Natural killer cell treated with Interleukin-12 subunit alpha and Interleukin-12 subunit beta and Interleukin-15 and Interleukin-18, amount 100 ng/mL, for 72 hours (primary cell): ENCODE results near the gene PWWP2B. TPM values are rescaled to one million over a fixed set of nuclear protein-coding genes. Genes with fewer than 3 reads are reported as not detected.
A peak's percentile ranks its signal among the peaks of the same experiment; 100 is the strongest.

Experiments
- ATAC-seq, 2 donors: fragments of 150-1000 bp; cut with Tn5 transposase in 1 of 2; sonication (Bioruptor Pico), chemical (Tn5 transposase) in 1 of 2; 2 replicates each; pipeline ENCODE4 v1.10.0; 2021
- DNase-seq: peaks from one replicate; pipeline ENCODE4 v3.0.0; 2022; ENCODE audit warnings: low spot score
- H3K27ac Mint-ChIP-seq, 2 donors: 1 replicate in 1 of 2; 2 replicates in 1 of 2; pipeline ENCODE4 v1.8.0; 2022; ENCODE audit warnings: mixed read lengths in 2 of 2, mild to moderate bottlenecking in 1 of 2, moderate library complexity in 1 of 2
- H3K27me3 Mint-ChIP-seq, 2 donors: 1 replicate in 1 of 2; 2 replicates in 1 of 2; pipeline ENCODE4 v1.8.0; 2022; ENCODE audit warnings: mixed read lengths in 2 of 2
- H3K36me3 Mint-ChIP-seq: one replicate; pipeline ENCODE4 v1.8.0; 2022; ENCODE audit warnings: mixed read lengths
- H3K4me1 Mint-ChIP-seq, 2 donors: 1 replicate in 1 of 2; 2 replicates in 1 of 2; pipeline ENCODE4 v1.8.0; 2022; ENCODE audit warnings: low read depth in 2 of 2, mixed read lengths in 2 of 2, mild to moderate bottlenecking in 1 of 2
- H3K4me3 Mint-ChIP-seq: one replicate; pipeline ENCODE4 v1.8.0; 2022; ENCODE audit warnings: mixed read lengths
- H3K9me3 Mint-ChIP-seq: 2 replicates; pipeline ENCODE4 v1.8.0; 2022; ENCODE audit warnings: mixed read lengths
- total RNA-seq, 2 donors: library from RNA; stranded (reverse); gene quantifications; one replicate each; pipeline ENCODE4 v1.2.3, GENCODE V29; 2022

Gene PWWP2B
- total RNA-seq, 2 donors from 2014 or later = 15.2 to 17.9 TPM

GRCh38 chr10:132389433-132390169 lies 7.4 kb upstream of the PWWP2B start:
- Mint-ChIP-seq H3K27me3 (no peaks in the 10 kb centered on the region), H3K4me3 (no peak overlapping the region), H3K27ac (no peak overlapping the region), H3K36me3 (peaks cover 6% of the 10 kb centered on the region), H3K4me1 (peaks cover 13 to 39% of the 10 kb centered on the region in 2 donors), H3K9me3 (peaks cover 9% of the 10 kb centered on the region)
- ATAC-seq = no peak
- peak; percentile 41 for DNase-seq

GRCh38 chr10:132390170-132390920 lies 6.7 kb upstream of the PWWP2B start:
- DNase-seq = no peak
- Mint-ChIP-seq H3K4me3 (no peak overlapping the region), H3K4me1 (peaks cover 12 to 36% of the 10 kb centered on the region in 2 donors), H3K27me3 (no peaks in the 10 kb centered on the region), H3K27ac (no peak overlapping the region), H3K9me3 (peaks cover 9% of the 10 kb centered on the region), H3K36me3 (peaks cover 6% of the 10 kb centered on the region)
- no peak for ATAC-seq

- Mint-ChIP-seq H3K36me3 (peaks cover 6% of the 10 kb centered on the region), H3K4me3 (no peak overlapping the region), H3K4me1 (peaks cover 12 to 32% of the 10 kb centered on the region in 2 donors), H3K27me3 (no peaks in the 10 kb centered on the region), H3K27ac (no peak overlapping the region), H3K9me3 (peaks cover 9% of the 10 kb centered on the region)
- no peak for DNase-seq
- no peak for ATAC-seq
Measured at GRCh38 chr10:132390921-132391675, 5.9 kb upstream of the PWWP2B start.

GRCh38 chr10:132391676-132392020 lies 5.4 kb upstream of the PWWP2B start:
- no peaks in the 10 kb centered on the region for H3K27me3 Mint-ChIP-seq
- H3K9me3 Mint-ChIP-seq = peaks cover 9% of the 10 kb centered on the region
- H3K27ac Mint-ChIP-seq = peak overlapping the region in 1 of 2 donors; percentile 22
- no peak for ATAC-seq
- H3K4me1 Mint-ChIP-seq = peaks cover 12 to 32% of the 10 kb centered on the region in 2 donors
- H3K36me3 Mint-ChIP-seq = peaks cover 6% of the 10 kb centered on the region
- DNase-seq = no peak
- no peak overlapping the region for H3K4me3 Mint-ChIP-seq

- no peak for DNase-seq
- Mint-ChIP-seq H3K4me3 (no peak overlapping the region), H3K27ac (peak overlapping the region; percentile 22 to 51)
Measured at GRCh38 chr10:132392184-132392800, 4.7 kb upstream of the PWWP2B start.

GRCh38 chr10:132392811-132393694 lies 3.9 kb upstream of the PWWP2B start:
- H3K27me3 Mint-ChIP-seq = no peaks in the 10 kb centered on the region
- H3K27ac Mint-ChIP-seq = peak overlapping the region; percentile 22 to 51
- peaks cover 12 to 30% of the 10 kb centered on the region in 2 donors for H3K4me1 Mint-ChIP-seq
- no peak overlapping the region for H3K4me3 Mint-ChIP-seq
- H3K36me3 Mint-ChIP-seq = peaks cover 6% of the 10 kb centered on the region
- H3K9me3 Mint-ChIP-seq = peaks cover 9% of the 10 kb centered on the region
- ATAC-seq (no peak), DNase-seq (no peak)

More at GRCh38 chr10:132392184-132392800, 4.7 kb upstream of the PWWP2B start:
- no peaks in the 10 kb centered on the region for H3K27me3 Mint-ChIP-seq
- ATAC-seq = no peak
- H3K9me3 Mint-ChIP-seq = peaks cover 9% of the 10 kb centered on the region
- H3K36me3 Mint-ChIP-seq = peaks cover 6% of the 10 kb centered on the region
- H3K4me1 Mint-ChIP-seq = peaks cover 12 to 32% of the 10 kb centered on the region in 2 donors

GRCh38 chr10:132393695-132394181 lies 3.3 kb upstream of the PWWP2B start:
- no peak overlapping the region for H3K4me3 Mint-ChIP-seq
- H3K27me3 Mint-ChIP-seq = no peaks in the 10 kb centered on the region
- peaks cover 9% of the 10 kb centered on the region for H3K9me3 Mint-ChIP-seq
- peak overlapping the region in 1 of 2 donors; percentile 43 for H3K27ac Mint-ChIP-seq
- DNase-seq = no peak
- ATAC-seq = no peak
- H3K4me1 Mint-ChIP-seq = peaks cover 12 to 32% of the 10 kb centered on the region in 2 donors
- peaks cover 6% of the 10 kb centered on the region for H3K36me3 Mint-ChIP-seq

- Mint-ChIP-seq H3K27ac (peak overlapping the region in 1 of 2 donors; percentile 43), H3K36me3 (peaks cover 6% of the 10 kb centered on the region), H3K27me3 (no peaks in the 10 kb centered on the region), H3K4me1 (peaks cover 12 to 31% of the 10 kb centered on the region in 2 donors), H3K9me3 (peaks cover 9% of the 10 kb centered on the region), H3K4me3 (peak overlapping the region; percentile 37)
- no peak for ATAC-seq
- DNase-seq = no peak
Measured at GRCh38 chr10:132394201-132394811, 2.7 kb upstream of the PWWP2B start.

- Mint-ChIP-seq H3K27ac (peak overlapping the region in 1 of 2 donors; percentile 10), H3K4me1 (peaks cover 12 to 32% of the 10 kb centered on the region in 2 donors), H3K4me3 (peak overlapping the region; percentile 37), H3K36me3 (peaks cover 6% of the 10 kb centered on the region), H3K27me3 (no peaks in the 10 kb centered on the region), H3K9me3 (peaks cover 9% of the 10 kb centered on the region)
- DNase-seq (no peak), ATAC-seq (no peak)
Measured at GRCh38 chr10:132394936-132395703, 1.9 kb upstream of the PWWP2B start.

- H3K27ac Mint-ChIP-seq = no peak overlapping the region
- H3K27me3 Mint-ChIP-seq = no peaks in the 10 kb centered on the region
- peaks cover 6% of the 10 kb centered on the region for H3K36me3 Mint-ChIP-seq
- no peak overlapping the region for H3K4me3 Mint-ChIP-seq
- ATAC-seq = peak; percentile 43 to 51
- peaks cover 12 to 27% of the 10 kb centered on the region in 2 donors for H3K4me1 Mint-ChIP-seq
- DNase-seq = no peak
- peaks cover 9% of the 10 kb centered on the region for H3K9me3 Mint-ChIP-seq
Measured at GRCh38 chr10:132395704-132396493, 1.1 kb upstream of the PWWP2B start.

GRCh38 chr10:132396494-132397035 lies 435 bp upstream of the PWWP2B start:
- Mint-ChIP-seq H3K4me1 (peaks cover 12 to 27% of the 10 kb centered on the region in 2 donors), H3K27ac (no peak overlapping the region), H3K27me3 (no peaks in the 10 kb centered on the region), H3K9me3 (peaks cover 9% of the 10 kb centered on the region), H3K36me3 (peaks cover 6% of the 10 kb centered on the region), H3K4me3 (no peak overlapping the region)
- DNase-seq (peak; percentile 81), ATAC-seq (peak; percentile 75 to 82)
